K562 (cell line): ENCODE measurements around the gene APOM. TPM values are rescaled to one million over a fixed set of nuclear protein-coding genes. Genes with fewer than 3 reads are reported as not detected.
A peak's percentile ranks its signal among the peaks of the same experiment; 100 is the strongest.

ENCODE experiments used
- CBX8 ChIP-seq: fragments of 200-600 bp; sonication (generic); IDR thresholded peaks from 2 replicates; pipeline ENCODE4 v1.6.1; 2012; ENCODE audit warnings: borderline replicate concordance, mixed run types, low read depth, mild to moderate bottlenecking, moderate library complexity, mixed read lengths, low read length, control low read depth, inconsistent platforms; ENCODE audit not compliant: poor library complexity, severe bottlenecking; ENCODE audit errors: extremely low read depth
- HNRNPUL1 ChIP-seq: fragments of 200-400 bp; formaldehyde crosslinking; IDR thresholded peaks from 2 replicates; pipeline ENCODE4 v1.6.1; 2017; ENCODE audit warnings: low read length
- KDM5B ChIP-seq: fragments of 200-600 bp; sonication (generic); IDR thresholded peaks from 2 replicates; pipeline ENCODE4 v1.6.1; 2012; ENCODE audit warnings: low read depth, mild to moderate bottlenecking, moderate library complexity, low read length, control low read depth, inconsistent platforms; ENCODE audit not compliant: insufficient replicate concordance
- LCOR ChIP-seq: sonication (generic); formaldehyde crosslinking; IDR thresholded peaks from 2 replicates; pipeline ENCODE4 v1.8.0; 2022; ENCODE audit warnings: mild to moderate bottlenecking, missing genetic modification reagents
- NCOA1 ChIP-seq: fragments of 450-650 bp; IDR thresholded peaks from 2 replicates; pipeline ENCODE4 v1.6.1; 2016; ENCODE audit warnings: low read depth
- NR2C2 ChIP-seq, 2 experiments: fragments of 200-800 bp in 1 of 2; sonication (Bioruptor generic) in 1 of 2; sonication (generic) in 1 of 2; formaldehyde crosslinking in 1 of 2; IDR thresholded peaks; 2 replicates each; pipeline versions ENCODE4 v1.6.1 to v1.8.0; 2016 to 2022; ENCODE audit warnings: mild to moderate bottlenecking in 1 of 2, missing compliant biosample characterization in 1 of 2, missing genetic modification characterization in 1 of 2, missing genetic modification reagents in 1 of 2
- RBM39 ChIP-seq: fragments of 200-400 bp; formaldehyde crosslinking; optimal IDR thresholded peaks from 2 replicates; pipeline ENCODE3; 2018; ENCODE audit warnings: low read depth, low read length
- SNRNP70 ChIP-seq: fragments of 200-400 bp; formaldehyde crosslinking; optimal IDR thresholded peaks from 2 replicates; pipeline ENCODE3; 2017; ENCODE audit warnings: low read depth, low read length
- SPI1 ChIP-seq: IDR thresholded peaks from 2 replicates; pipeline ENCODE4 v1.6.1; 2011; ENCODE audit warnings: low read depth, low read length, control low read depth, borderline replicate concordance
- ZNF354B ChIP-seq: fragments of 250-450 bp; sonication (Bioruptor Pico); IDR thresholded peaks from 2 replicates; pipeline ENCODE4 v1.4.0; 2020
- polyA plus RNA-seq, 8 experiments: library from polyadenylated mRNA; depleted of rRNA in 4 of 8; stranded (reverse) in 5 of 8; unstranded in 3 of 8; fragments of >200 nt; fragmentation: Nextera tagmentation in 2 of 8; fragmentation: Illumina TruSeq in 1 of 8; extraction: Ambion mirVana in 2 of 8; extraction: Trizol in 1 of 8; gene quantifications; 2 replicates each; pipeline versions ENCODE4 v1.2.1 to v1.2.3, GENCODE V29; 2011 to 2014; ENCODE audit warnings: inconsistent platforms in 1 of 8, missing spikeins in 1 of 8
- total RNA-seq, 7 experiments: library from RNA; depleted of rRNA in 6 of 7; stranded (reverse); fragments of >200 nt in 6 of 7; fragmentation: Illumina TruSeq in 2 of 7; extraction: Trizol in 2 of 7; gene quantifications; 2 replicates each; pipeline versions ENCODE4 v1.2.1 to v1.2.3, GENCODE V29; 2011 to 2021; ENCODE audit warnings: low replicate concordance in 1 of 7
- TF ChIP-seq, protein P1 (sequence below): sonication (generic); formaldehyde crosslinking; IDR thresholded peaks from 2 replicates; pipeline ENCODE4 v1.8.0; 2022; ENCODE audit warnings: mild to moderate bottlenecking, missing genetic modification reagents
- TF ChIP-seq, protein P2 (sequence below): sonication (generic); formaldehyde crosslinking; IDR thresholded peaks from 2 replicates; pipeline ENCODE4 v1.8.0; 2022; ENCODE audit warnings: mild to moderate bottlenecking, missing genetic modification reagents

The APOM gene
- total and polyA plus RNA-seq, 9 of the 15 experiments (the other 6 are each of a cell fraction or from before 2014, with no cell fraction given): 5.7 to 24.3 (median 10.4) TPM

DNA sequence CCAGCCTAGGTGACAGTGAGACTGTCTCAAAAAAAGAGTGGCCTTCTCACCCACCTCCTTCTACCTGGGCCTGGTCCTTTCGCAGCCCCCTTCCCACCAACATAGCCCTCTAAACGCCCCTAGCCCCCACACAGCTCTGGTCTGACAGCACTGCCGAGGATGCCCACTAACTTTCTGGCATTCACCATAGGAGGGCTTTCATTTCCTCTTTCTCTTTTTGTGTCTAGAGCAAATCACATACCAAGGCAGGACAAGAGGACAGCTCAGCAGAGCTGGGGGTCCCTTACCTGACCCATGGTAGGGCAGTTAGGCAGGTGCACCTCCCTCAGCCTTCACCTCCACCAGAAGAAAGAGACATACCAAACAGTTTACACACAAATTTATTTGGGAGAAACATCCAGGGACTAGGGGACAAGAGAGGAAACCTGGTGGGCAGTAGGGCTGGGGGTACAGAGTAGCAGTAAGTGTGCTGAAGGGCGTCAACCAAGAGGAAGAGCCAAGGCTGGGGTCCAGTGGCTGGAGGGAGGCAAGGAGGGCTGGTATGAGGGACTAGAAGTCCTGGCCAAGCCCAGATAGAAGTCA, 20.7 kb downstream of the APOM start (continued):
- TF ChIP-seq SNRNP70 (peak; percentile 40), RBM39 (peak; percentile 20), KDM5B (peak; percentile 20), NR2C2 (CRISPR knock-in tag; IDR thresholded peaks at IDR 0.05) (peak; percentile 45; the same call in 1 of the 2 replicates), NR2C2 (tag; IDR thresholded peaks at IDR 0.05) (no peak), HNRNPUL1 (peak; percentile 60; the same call in 1 of the 2 replicates), ZNF354B (CRISPR knock-in tag) (no peak), NCOA1 (no peak; the same call in 1 of the 2 replicates), LCOR (CRISPR knock-in tag) (0 out of 2 replicates have a peak, but pooled peaks have one; percentile 3), SPI1 (peak; percentile 58; the same call in 1 of the 2 replicates), CBX8 (no peak)
- TF ChIP-seq, protein P1, sequence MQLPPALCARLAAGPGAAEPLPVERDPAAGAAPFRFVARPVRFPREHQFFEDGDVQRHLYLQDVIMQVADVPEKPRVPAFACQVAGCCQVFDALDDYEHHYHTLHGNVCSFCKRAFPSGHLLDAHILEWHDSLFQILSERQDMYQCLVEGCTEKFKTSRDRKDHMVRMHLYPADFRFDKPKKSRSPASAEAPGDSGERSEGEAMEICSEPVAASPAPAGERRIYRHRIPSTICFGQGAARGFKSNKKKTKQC (CRISPR knock-in tag): no peak
- TF ChIP-seq, protein P2, sequence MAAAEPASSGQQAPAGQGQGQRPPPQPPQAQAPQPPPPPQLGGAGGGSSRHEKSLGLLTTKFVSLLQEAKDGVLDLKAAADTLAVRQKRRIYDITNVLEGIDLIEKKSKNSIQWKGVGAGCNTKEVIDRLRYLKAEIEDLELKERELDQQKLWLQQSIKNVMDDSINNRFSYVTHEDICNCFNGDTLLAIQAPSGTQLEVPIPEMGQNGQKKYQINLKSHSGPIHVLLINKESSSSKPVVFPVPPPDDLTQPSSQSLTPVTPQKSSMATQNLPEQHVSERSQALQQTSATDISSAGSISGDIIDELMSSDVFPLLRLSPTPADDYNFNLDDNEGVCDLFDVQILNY: 0 out of 2 replicates have a peak, but pooled peaks have one; percentile 29
